ENCODE results near the gene CHRM1.
"Not testable (repeated sequence)": the region's sequence is repeated elsewhere in the genome, so short reads cannot be mapped to it uniquely, and the experiment has no call there.

The CHRM1 gene

GRCh38 chr11:62921201-62921572 lies at the start of gene CHRM1:
Gene CHRM1 (minus strand): TSS chr11:62921363. CDS start chr11:62911100, 10,263 bp downstream.
- Mint-ChIP-seq H3K9me3 (no peaks in the 10 kb centered on the region), H3K27me3 (peaks cover 92% of the 10 kb centered on the region), H3K36me3 (peaks cover 2% of the 10 kb centered on the region), H3K4me1 (peaks cover 21% of the 10 kb centered on the region), H3K4me3 (no peak within 1 kb of the TSS), H3K27ac (no peak within 1 kb of the TSS)
- CTCF ChIA-PET, result interaction anchor here (1.0 to 4.9 kb wide), 2 partner anchors 10 to 15 kb away, joined by 3 to 23 read pairs; no protein-coding TSS in a partner anchor
- DNase-seq, result no peak

GRCh38 chr11:62965574-62965973 lies 44.4 kb upstream of the CHRM1 start:
- no peak for DNase-seq
- no peaks in the 10 kb centered on the region for H3K9me3 Mint-ChIP-seq
- peaks cover 13% of the 10 kb centered on the region for H3K27me3 Mint-ChIP-seq
- H3K27ac Mint-ChIP-seq, result no peak overlapping the region
- H3K36me3 Mint-ChIP-seq, result no peaks in the 10 kb centered on the region
- H3K4me3 Mint-ChIP-seq, result no peak overlapping the region
- CTCF ChIA-PET, result no interaction called here
- no peaks in the 10 kb centered on the region for H3K4me1 Mint-ChIP-seq

GRCh38 chr11:62962391-62962790 lies 41.2 kb upstream of the CHRM1 start:
- Mint-ChIP-seq H3K9me3 (no peaks in the 10 kb centered on the region), H3K27me3 (peaks cover 10% of the 10 kb centered on the region), H3K4me3 (no peak overlapping the region), H3K27ac (no peak overlapping the region), H3K36me3 (no peaks in the 10 kb centered on the region), H3K4me1 (peaks cover 3% of the 10 kb centered on the region)
- no peak for DNase-seq
- CTCF ChIA-PET, result interaction anchor here (0.6 kb wide), 1 partner anchor 755 kb away, joined by 3 read pairs; no protein-coding TSS in a partner anchor

GRCh38 chr11:62961017-62961570 lies 39.9 kb upstream of the CHRM1 start:
- no peak for DNase-seq
- CTCF ChIA-PET, result interaction anchor here (0.6 kb wide), 1 partner anchor 54 kb away, joined by 3 read pairs; no protein-coding TSS in a partner anchor
- Mint-ChIP-seq H3K27me3 (peaks cover under 1% of the 10 kb centered on the region), H3K36me3 (no peaks in the 10 kb centered on the region), H3K4me3 (no peak overlapping the region), H3K27ac (no peak overlapping the region), H3K9me3 (no peaks in the 10 kb centered on the region), H3K4me1 (peaks cover 3% of the 10 kb centered on the region)

GRCh38 chr11:62959422-62959980 lies 38.3 kb upstream of the CHRM1 start:
- Mint-ChIP-seq H3K27me3 (peaks cover 5% of the 10 kb centered on the region), H3K4me3 (no peak overlapping the region), H3K36me3 (no peaks in the 10 kb centered on the region), H3K9me3 (no peaks in the 10 kb centered on the region), H3K27ac (no peak overlapping the region), H3K4me1 (peaks cover 3% of the 10 kb centered on the region)
- CTCF ChIA-PET, result no interaction called here
- DNase-seq, result no peak

- H3K36me3 Mint-ChIP-seq, result no peaks in the 10 kb centered on the region
- no peak overlapping the region for H3K4me3 Mint-ChIP-seq
- H3K27ac Mint-ChIP-seq, result no peak overlapping the region
- H3K4me1 Mint-ChIP-seq, result peaks cover 3% of the 10 kb centered on the region
- CTCF ChIA-PET, result no interaction called here
- DNase-seq, result no peak
- peaks cover 9% of the 10 kb centered on the region for H3K27me3 Mint-ChIP-seq
- no peaks in the 10 kb centered on the region for H3K9me3 Mint-ChIP-seq
Observed at GRCh38 chr11:62958547-62959421, 37.6 kb upstream of the CHRM1 start.

- CTCF ChIA-PET, result no interaction called here
- no peak overlapping the region for H3K27ac Mint-ChIP-seq
Observed at GRCh38 chr11:62957147-62957546, 36.0 kb upstream of the CHRM1 start.

GRCh38 chr11:62954478-62954877 lies 33.3 kb upstream of the CHRM1 start:
- Mint-ChIP-seq H3K27ac (no peak overlapping the region), H3K9me3 (no peaks in the 10 kb centered on the region), H3K27me3 (peaks cover 30% of the 10 kb centered on the region), H3K4me3 (no peak overlapping the region), H3K4me1 (peaks cover 3% of the 10 kb centered on the region), H3K36me3 (no peaks in the 10 kb centered on the region)
- CTCF ChIA-PET, result interaction anchor here (1.3 kb wide), 1 partner anchor 48 kb away, joined by 4 read pairs; no protein-coding TSS in a partner anchor
- DNase-seq, result no peak

More at GRCh38 chr11:62957147-62957546, 36.0 kb upstream of the CHRM1 start:
- no peaks in the 10 kb centered on the region for H3K9me3 Mint-ChIP-seq
- H3K27me3 Mint-ChIP-seq, result peaks cover 15% of the 10 kb centered on the region
- no peak overlapping the region for H3K4me3 Mint-ChIP-seq
- no peaks in the 10 kb centered on the region for H3K36me3 Mint-ChIP-seq
- peaks cover 3% of the 10 kb centered on the region for H3K4me1 Mint-ChIP-seq
- no peak for DNase-seq

- Mint-ChIP-seq H3K9me3 (no peaks in the 10 kb centered on the region), H3K27me3 (peaks cover 37% of the 10 kb centered on the region), H3K4me1 (peaks cover under 1% of the 10 kb centered on the region), H3K36me3 (no peaks in the 10 kb centered on the region), H3K4me3 (no peak overlapping the region), H3K27ac (no peak overlapping the region)
- CTCF ChIA-PET, result no interaction called here
- DNase-seq, result no peak
Observed at GRCh38 chr11:62953811-62954210, 32.6 kb upstream of the CHRM1 start.

- H3K9me3 Mint-ChIP-seq, result no peaks in the 10 kb centered on the region
- H3K4me3 Mint-ChIP-seq, result no peak overlapping the region
- H3K4me1 Mint-ChIP-seq, result no peaks in the 10 kb centered on the region
- H3K27me3 Mint-ChIP-seq, result peaks cover 37% of the 10 kb centered on the region
- no peak for DNase-seq
- CTCF ChIA-PET, result no interaction called here
- no peak overlapping the region for H3K27ac Mint-ChIP-seq
- no peaks in the 10 kb centered on the region for H3K36me3 Mint-ChIP-seq
Observed at GRCh38 chr11:62948765-62949320, 27.7 kb upstream of the CHRM1 start.

- H3K27ac Mint-ChIP-seq, H3K4me1 Mint-ChIP-seq, CTCF ChIA-PET, H3K36me3 Mint-ChIP-seq, H3K4me3 Mint-ChIP-seq, H3K9me3 Mint-ChIP-seq, DNase-seq: not testable (repeated sequence)
- H3K27me3 Mint-ChIP-seq, result peaks cover 29% of the 10 kb centered on the region
Observed at GRCh38 chr11:62945538-62945937, 24.4 kb upstream of the CHRM1 start.

- H3K27me3 Mint-ChIP-seq, H3K9me3 Mint-ChIP-seq, H3K27ac Mint-ChIP-seq, H3K4me3 Mint-ChIP-seq, CTCF ChIA-PET, H3K4me1 Mint-ChIP-seq, H3K36me3 Mint-ChIP-seq, DNase-seq: not testable (repeated sequence)
Observed at GRCh38 chr11:62937528-62937927, 16.4 kb upstream of the CHRM1 start.

GRCh38 chr11:62934496-62934785 lies 13.3 kb upstream of the CHRM1 start:
- Mint-ChIP-seq H3K27ac (no peak overlapping the region), H3K36me3 (no peaks in the 10 kb centered on the region), H3K4me1 (no peaks in the 10 kb centered on the region), H3K27me3 (peaks cover 30% of the 10 kb centered on the region), H3K4me3 (no peak overlapping the region), H3K9me3 (no peaks in the 10 kb centered on the region)
- CTCF ChIA-PET, result no interaction called here
- DNase-seq, result no peak

GRCh38 chr11:62933750-62934495 lies 12.8 kb upstream of the CHRM1 start:
- Mint-ChIP-seq H3K4me3 (no peak overlapping the region), H3K9me3 (no peaks in the 10 kb centered on the region), H3K36me3 (no peaks in the 10 kb centered on the region), H3K4me1 (no peaks in the 10 kb centered on the region), H3K27ac (no peak overlapping the region), H3K27me3 (peaks cover 35% of the 10 kb centered on the region)
- CTCF ChIA-PET, result no interaction called here
- DNase-seq, result no peak

All from activated naive CD4-positive, alpha-beta T cell treated with anti-CD3 and anti-CD28 coated beads, Interleukin-2, amount 10 ng/mL, durations not matched to agents 7 days and 5 days (primary cell).